ENCODE data around the gene EPN3.

DNA sequence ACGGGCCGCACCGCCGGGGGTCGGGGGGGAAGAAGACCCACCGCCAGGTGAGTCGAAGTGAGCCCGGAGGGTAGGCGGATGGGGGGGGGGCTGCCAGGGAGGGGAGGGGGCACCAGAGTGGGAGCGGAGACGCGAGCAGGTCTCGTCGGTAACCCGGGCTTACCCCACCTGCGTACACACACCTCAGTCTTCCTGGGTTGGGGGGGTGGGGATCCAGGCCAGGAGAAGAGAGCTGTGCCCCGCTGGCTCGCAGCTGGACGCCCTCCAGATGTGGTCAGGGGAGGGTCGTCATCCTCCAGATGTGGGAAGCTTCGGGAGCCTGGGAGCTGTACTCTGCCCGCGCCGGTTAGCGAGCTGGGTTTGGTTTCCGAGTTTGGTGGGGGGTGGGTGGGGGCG, 29.2 kb downstream of the EPN3 start:
- TF ChIP-seq, protein P1, sequence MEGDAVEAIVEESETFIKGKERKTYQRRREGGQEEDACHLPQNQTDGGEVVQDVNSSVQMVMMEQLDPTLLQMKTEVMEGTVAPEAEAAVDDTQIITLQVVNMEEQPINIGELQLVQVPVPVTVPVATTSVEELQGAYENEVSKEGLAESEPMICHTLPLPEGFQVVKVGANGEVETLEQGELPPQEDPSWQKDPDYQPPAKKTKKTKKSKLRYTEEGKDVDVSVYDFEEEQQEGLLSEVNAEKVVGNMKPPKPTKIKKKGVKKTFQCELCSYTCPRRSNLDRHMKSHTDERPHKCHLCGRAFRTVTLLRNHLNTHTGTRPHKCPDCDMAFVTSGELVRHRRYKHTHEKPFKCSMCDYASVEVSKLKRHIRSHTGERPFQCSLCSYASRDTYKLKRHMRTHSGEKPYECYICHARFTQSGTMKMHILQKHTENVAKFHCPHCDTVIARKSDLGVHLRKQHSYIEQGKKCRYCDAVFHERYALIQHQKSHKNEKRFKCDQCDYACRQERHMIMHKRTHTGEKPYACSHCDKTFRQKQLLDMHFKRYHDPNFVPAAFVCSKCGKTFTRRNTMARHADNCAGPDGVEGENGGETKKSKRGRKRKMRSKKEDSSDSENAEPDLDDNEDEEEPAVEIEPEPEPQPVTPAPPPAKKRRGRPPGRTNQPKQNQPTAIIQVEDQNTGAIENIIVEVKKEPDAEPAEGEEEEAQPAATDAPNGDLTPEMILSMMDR (conservative IDR thresholded peaks at IDR 0.05; ENCODE audit: low read depth, low read length) = no peak
- no peak for TF ChIP-seq EZH2 (IDR thresholded peaks at IDR 0.05; ENCODE audit: borderline replicate concordance, low read depth, low read length, poor library complexity, severe bottlenecking)

All from A673 (cell line).